SK-N-SH (cell line): ENCODE results near the gene CASP6.

Experiments used
- USF2 ChIP-seq: fragments of 150-350 bp; IDR thresholded peaks from 2 replicates; pipeline ENCODE4 v1.6.1; 2017; ENCODE audit warnings: antibody characterized with exemption, low read length, low read depth, borderline replicate concordance
- YY1 ChIP-seq: IDR thresholded peaks from 2 replicates; pipeline ENCODE4 v1.4.0; 2012; ENCODE audit warnings: low read depth, mild to moderate bottlenecking
- TF ChIP-seq, protein P1 (sequence below): fragments of 200-600 bp; sonication (generic); IDR thresholded peaks from 2 replicates; pipeline ENCODE4 v1.6.1; 2017; ENCODE audit warnings: antibody characterized with exemption, mild to moderate bottlenecking, moderate library complexity
- TF ChIP-seq, protein P2 (sequence below): IDR thresholded peaks from 2 replicates; pipeline ENCODE4 v1.4.0; 2012; ENCODE audit warnings: low read depth

DNA sequence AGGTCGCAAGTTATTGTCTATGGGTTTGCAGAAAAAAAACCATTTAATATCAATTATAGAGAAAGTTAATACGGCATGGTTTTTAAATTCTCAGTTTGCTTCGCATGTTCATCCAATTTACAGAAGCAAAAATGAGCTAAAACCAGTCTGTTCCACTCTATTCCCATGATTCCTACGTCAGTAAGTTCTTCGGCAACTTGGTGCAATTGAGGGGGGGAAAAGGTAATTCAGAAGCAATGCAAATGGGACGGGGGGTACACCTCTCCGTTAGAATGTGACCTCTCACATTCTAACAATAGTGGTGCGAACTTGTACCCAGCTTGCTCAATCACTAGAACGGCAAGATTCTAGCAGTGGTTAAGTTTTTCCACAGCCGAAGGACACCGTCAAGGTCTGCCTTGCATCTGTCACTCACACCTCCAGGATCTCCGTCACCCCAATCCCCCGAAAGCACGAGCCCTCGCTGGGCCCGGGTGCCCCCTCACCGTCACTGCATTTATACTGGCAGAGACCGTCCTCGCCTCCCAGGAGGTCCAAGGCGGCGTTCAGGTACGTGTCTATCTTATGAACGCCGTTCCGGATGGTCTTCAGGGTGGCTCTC is 26.0 kb upstream of the CASP6 start:
- TF ChIP-seq, protein P1, sequence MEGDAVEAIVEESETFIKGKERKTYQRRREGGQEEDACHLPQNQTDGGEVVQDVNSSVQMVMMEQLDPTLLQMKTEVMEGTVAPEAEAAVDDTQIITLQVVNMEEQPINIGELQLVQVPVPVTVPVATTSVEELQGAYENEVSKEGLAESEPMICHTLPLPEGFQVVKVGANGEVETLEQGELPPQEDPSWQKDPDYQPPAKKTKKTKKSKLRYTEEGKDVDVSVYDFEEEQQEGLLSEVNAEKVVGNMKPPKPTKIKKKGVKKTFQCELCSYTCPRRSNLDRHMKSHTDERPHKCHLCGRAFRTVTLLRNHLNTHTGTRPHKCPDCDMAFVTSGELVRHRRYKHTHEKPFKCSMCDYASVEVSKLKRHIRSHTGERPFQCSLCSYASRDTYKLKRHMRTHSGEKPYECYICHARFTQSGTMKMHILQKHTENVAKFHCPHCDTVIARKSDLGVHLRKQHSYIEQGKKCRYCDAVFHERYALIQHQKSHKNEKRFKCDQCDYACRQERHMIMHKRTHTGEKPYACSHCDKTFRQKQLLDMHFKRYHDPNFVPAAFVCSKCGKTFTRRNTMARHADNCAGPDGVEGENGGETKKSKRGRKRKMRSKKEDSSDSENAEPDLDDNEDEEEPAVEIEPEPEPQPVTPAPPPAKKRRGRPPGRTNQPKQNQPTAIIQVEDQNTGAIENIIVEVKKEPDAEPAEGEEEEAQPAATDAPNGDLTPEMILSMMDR = no peak
- TF ChIP-seq, protein P2, sequence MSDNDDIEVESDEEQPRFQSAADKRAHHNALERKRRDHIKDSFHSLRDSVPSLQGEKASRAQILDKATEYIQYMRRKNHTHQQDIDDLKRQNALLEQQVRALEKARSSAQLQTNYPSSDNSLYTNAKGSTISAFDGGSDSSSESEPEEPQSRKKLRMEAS = no peak
- no peak for TF ChIP-seq YY1
- TF ChIP-seq USF2 = no peak
